ENCODE results near the gene SEPTIN3. TPM values are rescaled to one million over a fixed set of nuclear protein-coding genes. Genes with fewer than 3 reads are reported as not detected.

Gene SEPTIN3
- total RNA-seq, 2 donors from 2014 or later, result not detected

- no peak for TF ChIP-seq CTCF (IDR thresholded peaks at IDR 0.05)
- DNase-seq (ENCODE audit: low spot score), result peak; percentile 15
- Histone ChIP-seq H3K27me3 (replicated peaks; ENCODE audit: insufficient read depth) (no peaks in the 10 kb centered on the region), H3K36me3 (no peaks in the 10 kb centered on the region), H3K27ac (no peak within 1 kb of the TSS), H3K4me3 (peak within 1 kb of the TSS; percentile 69), H3K4me1 (ENCODE audit: control insufficient read depth in 1 of 2, low read depth in 2 of 2) (no peaks in the 10 kb centered on the region), H3K9me3 (no peaks in the 10 kb centered on the region)
- ATAC-seq (ENCODE audit: insufficient number of reproducible peaks, low FRiP score, low read depth), result no peak
Observed at GRCh38 chr22:41998361-41999261, 29.4 kb downstream of the SEPTIN3 start, which contains the start of gene WBP2NL. WBP2NL (plus strand) TSS chr22:41998788; CDS start chr22:41998819, 31 bp downstream.

GRCh38 chr22:42000466-42000865, 31.2 kb downstream of the SEPTIN3 start:
- DNase-seq (ENCODE audit: low spot score) (no peak), ATAC-seq (ENCODE audit: insufficient number of reproducible peaks, low FRiP score, low read depth) (no peak)
- Histone ChIP-seq H3K27ac (no peak overlapping the region), H3K36me3 (no peaks in the 10 kb centered on the region), H3K4me3 (no peak overlapping the region), H3K27me3 (replicated peaks; ENCODE audit: insufficient read depth) (no peaks in the 10 kb centered on the region), H3K9me3 (no peaks in the 10 kb centered on the region), H3K4me1 (ENCODE audit: control insufficient read depth in 1 of 2, low read depth in 2 of 2) (no peaks in the 10 kb centered on the region)
- TF ChIP-seq CTCF (IDR thresholded peaks at IDR 0.05), result no peak

DNA sequence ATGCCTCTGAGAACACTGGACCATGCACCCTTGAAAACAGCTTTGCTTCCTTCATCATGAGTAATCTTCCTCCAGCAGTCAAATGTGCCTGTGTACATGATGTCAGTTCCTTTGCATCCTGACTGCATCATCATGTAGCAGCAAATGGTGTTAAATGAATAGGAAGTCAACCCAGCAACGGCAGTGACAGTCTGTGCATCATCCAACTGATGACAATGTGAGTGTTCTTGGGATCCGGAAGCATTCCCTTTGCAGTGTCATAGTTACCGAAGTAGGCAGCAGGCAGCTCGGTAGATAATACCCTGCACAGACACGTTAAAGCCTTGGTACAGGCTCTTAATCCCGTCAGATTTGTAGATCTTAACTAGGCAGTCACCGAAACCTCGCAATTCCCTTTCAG, 31.9 kb downstream of the SEPTIN3 start:
- no peaks in the 10 kb centered on the region for H3K4me1 ChIP-seq (ENCODE audit: control insufficient read depth in 1 of 2, low read depth in 2 of 2)

GRCh38 chr22:42001706-42002105, 32.5 kb downstream of the SEPTIN3 start:
- ATAC-seq (ENCODE audit: insufficient number of reproducible peaks, low FRiP score, low read depth) (no peak), DNase-seq (ENCODE audit: low spot score) (no peak)
- Histone ChIP-seq H3K9me3 (no peaks in the 10 kb centered on the region), H3K4me1 (ENCODE audit: control insufficient read depth in 1 of 2, low read depth in 2 of 2) (no peaks in the 10 kb centered on the region), H3K27me3 (replicated peaks; ENCODE audit: insufficient read depth) (no peaks in the 10 kb centered on the region), H3K27ac (no peak overlapping the region), H3K4me3 (no peak overlapping the region), H3K36me3 (no peaks in the 10 kb centered on the region)
- no peak for TF ChIP-seq CTCF (IDR thresholded peaks at IDR 0.05)

More for the DNA sequence above, 31.9 kb downstream of the SEPTIN3 start:
- Histone ChIP-seq H3K27ac (no peak overlapping the region), H3K27me3 (replicated peaks; ENCODE audit: insufficient read depth) (no peaks in the 10 kb centered on the region), H3K36me3 (no peaks in the 10 kb centered on the region), H3K9me3 (no peaks in the 10 kb centered on the region), H3K4me3 (no peak overlapping the region)
- DNase-seq (ENCODE audit: low spot score), result no peak
- no peak for ATAC-seq (ENCODE audit: insufficient number of reproducible peaks, low FRiP score, low read depth)
- TF ChIP-seq CTCF (IDR thresholded peaks at IDR 0.05), result no peak

DNA sequence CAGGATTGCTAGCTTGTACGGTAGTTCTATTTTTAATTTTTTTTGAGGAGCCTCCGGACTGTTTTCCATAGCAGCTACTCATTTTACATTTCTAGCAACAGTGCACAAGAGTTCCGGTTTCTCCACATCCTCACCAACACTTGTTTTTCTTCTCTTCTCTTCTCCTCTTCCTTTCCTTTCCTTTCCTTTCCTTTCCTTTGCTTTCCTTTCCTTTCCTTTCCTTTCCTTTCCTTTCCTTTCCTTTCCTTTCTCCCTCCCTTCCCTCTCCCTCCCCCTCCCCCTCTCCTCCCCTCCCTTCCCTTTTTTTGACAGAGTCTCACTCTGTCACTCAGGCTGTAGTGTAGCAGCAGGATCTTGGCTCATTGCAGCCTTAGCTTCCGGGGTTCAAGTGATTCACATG, 38.7 kb downstream of the SEPTIN3 start:
- no peak for TF ChIP-seq CTCF (IDR thresholded peaks at IDR 0.05)
- no peaks in the 10 kb centered on the region for H3K27me3 ChIP-seq (replicated peaks; ENCODE audit: insufficient read depth)
- DNase-seq (ENCODE audit: low spot score), result no peak

More for the DNA sequence above, 38.7 kb downstream of the SEPTIN3 start:
- Histone ChIP-seq H3K9me3 (peaks cover 14% of the 10 kb centered on the region), H3K4me3 (no peak overlapping the region), H3K36me3 (no peaks in the 10 kb centered on the region), H3K4me1 (ENCODE audit: control insufficient read depth in 1 of 2, low read depth in 2 of 2) (no peaks in the 10 kb centered on the region), H3K27ac (no peak overlapping the region)
- ATAC-seq (ENCODE audit: insufficient number of reproducible peaks, low FRiP score, low read depth), result no peak
